ENCODE measurements around the gene VRK3. TPM values are rescaled to one million over a fixed set of nuclear protein-coding genes. Genes with fewer than 3 reads are reported as not detected.

VRK3 gene
- total RNA-seq, 2 donors from 2014 or later = 27.5 to 33.4 TPM

DNA sequence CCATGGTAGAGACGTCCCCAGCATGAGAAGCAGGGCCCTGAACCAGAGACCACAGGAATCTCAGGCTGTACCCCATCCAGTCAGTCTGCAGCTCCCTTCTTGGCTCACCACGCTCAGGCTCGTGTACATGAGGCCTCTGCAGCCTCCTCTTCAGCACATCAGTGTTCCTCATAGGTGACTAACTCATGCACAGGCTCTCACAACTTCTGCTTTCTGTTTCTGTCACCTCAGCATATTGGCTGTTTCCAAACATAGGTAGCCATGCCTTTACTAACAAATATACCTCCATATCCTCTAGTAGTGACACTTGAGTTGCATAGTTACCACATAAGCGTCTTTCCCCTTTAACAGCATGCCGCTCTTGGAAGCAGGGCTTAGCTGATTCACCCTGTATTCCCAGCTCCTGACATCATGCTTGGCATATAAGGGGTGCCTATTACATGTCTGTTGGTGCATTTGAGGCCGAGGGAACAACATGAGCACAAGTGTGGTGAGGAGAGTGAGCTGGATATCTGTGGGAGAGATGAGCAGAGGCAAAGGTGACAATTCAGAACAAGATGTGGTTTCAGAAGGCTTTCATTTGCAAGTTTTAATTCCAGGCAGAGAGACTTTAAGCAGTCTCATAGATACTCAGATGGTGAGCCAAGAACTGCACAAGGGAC is 17.3 kb upstream of the VRK3 start:
- no peak for ATAC-seq (ENCODE audit: insufficient number of reproducible peaks, low FRiP score, low read depth)
- Histone ChIP-seq H3K4me3 (no peak overlapping the region), H3K27ac (no peak overlapping the region), H3K36me3 (peaks cover 70% of the 10 kb centered on the region), H3K9me3 (peaks cover 29% of the 10 kb centered on the region), H3K27me3 (replicated peaks; ENCODE audit: insufficient read depth) (no peaks in the 10 kb centered on the region), H3K4me1 (ENCODE audit: control insufficient read depth in 1 of 2, low read depth in 2 of 2) (no peaks in the 10 kb centered on the region)
- TF ChIP-seq, protein P1, sequence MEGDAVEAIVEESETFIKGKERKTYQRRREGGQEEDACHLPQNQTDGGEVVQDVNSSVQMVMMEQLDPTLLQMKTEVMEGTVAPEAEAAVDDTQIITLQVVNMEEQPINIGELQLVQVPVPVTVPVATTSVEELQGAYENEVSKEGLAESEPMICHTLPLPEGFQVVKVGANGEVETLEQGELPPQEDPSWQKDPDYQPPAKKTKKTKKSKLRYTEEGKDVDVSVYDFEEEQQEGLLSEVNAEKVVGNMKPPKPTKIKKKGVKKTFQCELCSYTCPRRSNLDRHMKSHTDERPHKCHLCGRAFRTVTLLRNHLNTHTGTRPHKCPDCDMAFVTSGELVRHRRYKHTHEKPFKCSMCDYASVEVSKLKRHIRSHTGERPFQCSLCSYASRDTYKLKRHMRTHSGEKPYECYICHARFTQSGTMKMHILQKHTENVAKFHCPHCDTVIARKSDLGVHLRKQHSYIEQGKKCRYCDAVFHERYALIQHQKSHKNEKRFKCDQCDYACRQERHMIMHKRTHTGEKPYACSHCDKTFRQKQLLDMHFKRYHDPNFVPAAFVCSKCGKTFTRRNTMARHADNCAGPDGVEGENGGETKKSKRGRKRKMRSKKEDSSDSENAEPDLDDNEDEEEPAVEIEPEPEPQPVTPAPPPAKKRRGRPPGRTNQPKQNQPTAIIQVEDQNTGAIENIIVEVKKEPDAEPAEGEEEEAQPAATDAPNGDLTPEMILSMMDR (IDR thresholded peaks at IDR 0.05) = no peak
- DNase-seq (ENCODE audit: low spot score) = no peak

DNA sequence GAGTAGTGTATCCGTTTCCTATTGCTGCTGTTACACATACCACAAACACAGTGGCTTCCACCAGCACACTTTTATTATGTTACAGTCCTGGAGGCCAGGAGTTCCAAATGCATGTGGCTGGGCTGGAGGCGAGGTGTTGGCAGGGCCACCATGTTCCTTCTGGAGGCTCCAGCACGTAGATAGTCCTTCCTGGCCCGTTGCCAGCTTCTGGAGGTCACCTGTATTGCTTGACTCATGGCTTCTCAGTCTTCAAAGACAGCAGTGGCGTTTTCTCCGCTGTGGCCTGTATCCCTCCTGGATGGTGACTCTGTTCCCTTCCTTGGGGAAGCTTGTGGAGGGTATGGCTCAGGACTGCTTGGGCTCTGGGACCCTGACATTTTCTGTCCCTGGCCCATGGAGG is 15.8 kb upstream of the VRK3 start:
- H3K27ac ChIP-seq = no peak overlapping the region
- peaks cover 63% of the 10 kb centered on the region for H3K36me3 ChIP-seq
- no peaks in the 10 kb centered on the region for H3K27me3 ChIP-seq (replicated peaks; ENCODE audit: insufficient read depth)
- no peak overlapping the region for H3K4me3 ChIP-seq
- no peak for ATAC-seq (ENCODE audit: insufficient number of reproducible peaks, low FRiP score, low read depth)
- DNase-seq (ENCODE audit: low spot score) = no peak
- H3K9me3 ChIP-seq = peaks cover 22% of the 10 kb centered on the region
- no peaks in the 10 kb centered on the region for H3K4me1 ChIP-seq (ENCODE audit: control insufficient read depth in 1 of 2, low read depth in 2 of 2)
- TF ChIP-seq, protein P1 (IDR thresholded peaks at IDR 0.05) = no peak

DNA sequence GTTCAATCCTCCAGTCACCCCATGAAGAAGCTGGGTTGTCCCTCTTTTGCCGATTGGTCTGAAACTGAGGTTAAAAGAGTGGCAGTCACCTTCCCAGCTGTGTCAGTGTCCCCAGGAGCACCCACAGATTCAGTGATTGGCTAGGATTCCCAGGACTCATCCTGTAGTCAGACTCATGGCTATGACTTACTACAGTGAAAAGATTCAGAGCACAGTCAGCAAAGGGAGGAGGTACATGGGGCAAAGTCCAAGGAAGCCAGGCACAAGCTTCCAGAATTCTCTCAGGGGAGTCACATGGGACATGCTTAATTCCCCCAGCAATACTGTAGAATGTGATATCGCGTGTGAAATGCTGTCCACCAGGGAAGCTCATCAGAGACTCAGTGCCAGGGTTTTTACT is 14.8 kb upstream of the VRK3 start:
- Histone ChIP-seq H3K4me1 (ENCODE audit: control insufficient read depth in 1 of 2, low read depth in 2 of 2) (no peaks in the 10 kb centered on the region), H3K27ac (no peak overlapping the region), H3K27me3 (replicated peaks; ENCODE audit: insufficient read depth) (no peaks in the 10 kb centered on the region), H3K9me3 (peaks cover 12% of the 10 kb centered on the region), H3K36me3 (peaks cover 60% of the 10 kb centered on the region), H3K4me3 (no peak overlapping the region)
- ATAC-seq (ENCODE audit: insufficient number of reproducible peaks, low FRiP score, low read depth) (no peak), DNase-seq (ENCODE audit: low spot score) (no peak)
- TF ChIP-seq, protein P1 (IDR thresholded peaks at IDR 0.05) = no peak

DNA sequence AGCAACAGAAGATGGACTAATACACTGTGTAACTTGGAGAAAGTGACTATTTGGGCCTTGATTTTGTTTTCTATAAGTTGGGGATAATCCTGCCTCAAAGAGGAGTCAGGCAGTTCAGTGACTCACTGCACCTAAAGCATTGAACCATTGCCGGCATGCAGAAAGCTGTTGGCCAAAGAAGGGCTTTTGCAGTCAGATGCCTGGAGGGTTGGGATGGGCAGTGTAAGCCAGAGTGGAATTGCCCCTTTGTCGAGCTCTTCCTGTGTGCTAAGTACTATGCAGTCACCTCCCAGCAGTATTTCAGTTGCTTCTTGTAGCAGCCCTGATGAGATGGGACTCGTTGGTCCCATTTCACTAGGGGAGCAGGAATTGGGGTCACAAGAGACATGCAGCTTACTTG is 11.7 kb upstream of the VRK3 start:
- no peak overlapping the region for H3K4me3 ChIP-seq
- ATAC-seq (ENCODE audit: insufficient number of reproducible peaks, low FRiP score, low read depth) (no peak), DNase-seq (ENCODE audit: low spot score) (no peak)
- TF ChIP-seq, protein P1 (IDR thresholded peaks at IDR 0.05) = no peak
- H3K36me3 ChIP-seq = peaks cover 55% of the 10 kb centered on the region
- H3K9me3 ChIP-seq = no peaks in the 10 kb centered on the region
- H3K27me3 ChIP-seq (replicated peaks; ENCODE audit: insufficient read depth) = no peaks in the 10 kb centered on the region
- no peak overlapping the region for H3K27ac ChIP-seq
- no peaks in the 10 kb centered on the region for H3K4me1 ChIP-seq (ENCODE audit: control insufficient read depth in 1 of 2, low read depth in 2 of 2)

DNA sequence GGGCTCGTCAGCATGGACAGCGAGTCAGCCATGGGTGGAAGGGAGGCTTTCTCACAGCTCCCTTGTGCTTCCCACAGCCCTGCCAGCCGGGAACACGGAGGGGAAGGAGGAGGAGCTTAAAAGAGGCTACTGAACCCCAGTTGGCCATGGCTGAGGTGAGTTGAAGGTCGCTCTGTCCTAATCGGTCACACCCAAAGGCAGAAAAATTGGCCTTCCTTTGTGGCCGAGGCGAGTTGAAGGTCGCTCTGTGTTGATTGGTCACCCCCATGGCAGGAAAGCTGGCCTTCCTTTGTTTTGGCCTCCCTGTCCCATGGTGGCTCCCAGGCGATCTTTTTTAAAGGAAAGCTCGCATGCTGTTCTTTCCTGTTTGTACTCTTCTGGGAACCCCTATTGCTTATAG is 5.8 kb upstream of the VRK3 start:
- no peaks in the 10 kb centered on the region for H3K9me3 ChIP-seq
- no peak overlapping the region for H3K27ac ChIP-seq
- ATAC-seq (ENCODE audit: insufficient number of reproducible peaks, low FRiP score, low read depth) (no peak), DNase-seq (ENCODE audit: low spot score) (no peak)
- TF ChIP-seq, protein P1 (IDR thresholded peaks at IDR 0.05) = no peak
- H3K4me3 ChIP-seq = no peak overlapping the region
- H3K4me1 ChIP-seq (ENCODE audit: control insufficient read depth in 1 of 2, low read depth in 2 of 2) = peaks cover 10 to 16% of the 10 kb centered on the region in 2 donors
- peaks cover 38% of the 10 kb centered on the region for H3K36me3 ChIP-seq
- no peaks in the 10 kb centered on the region for H3K27me3 ChIP-seq (replicated peaks; ENCODE audit: insufficient read depth)
